Stimulated activated CD4-positive, alpha-beta T cell treated with anti-CD3 and anti-CD28 coated beads, TNF-alpha, amount 100 ng/mL, for 4 hours (primary cell): ENCODE measurements around the gene ABHD17A.

Experiments used
- DNase-seq, 3 experiments: peaks; one replicate each; pipeline ENCODE4 v3.0.0-alpha.2; 2020; ENCODE audit warnings: low read depth in 3 of 3

ABHD17A gene

DNA sequence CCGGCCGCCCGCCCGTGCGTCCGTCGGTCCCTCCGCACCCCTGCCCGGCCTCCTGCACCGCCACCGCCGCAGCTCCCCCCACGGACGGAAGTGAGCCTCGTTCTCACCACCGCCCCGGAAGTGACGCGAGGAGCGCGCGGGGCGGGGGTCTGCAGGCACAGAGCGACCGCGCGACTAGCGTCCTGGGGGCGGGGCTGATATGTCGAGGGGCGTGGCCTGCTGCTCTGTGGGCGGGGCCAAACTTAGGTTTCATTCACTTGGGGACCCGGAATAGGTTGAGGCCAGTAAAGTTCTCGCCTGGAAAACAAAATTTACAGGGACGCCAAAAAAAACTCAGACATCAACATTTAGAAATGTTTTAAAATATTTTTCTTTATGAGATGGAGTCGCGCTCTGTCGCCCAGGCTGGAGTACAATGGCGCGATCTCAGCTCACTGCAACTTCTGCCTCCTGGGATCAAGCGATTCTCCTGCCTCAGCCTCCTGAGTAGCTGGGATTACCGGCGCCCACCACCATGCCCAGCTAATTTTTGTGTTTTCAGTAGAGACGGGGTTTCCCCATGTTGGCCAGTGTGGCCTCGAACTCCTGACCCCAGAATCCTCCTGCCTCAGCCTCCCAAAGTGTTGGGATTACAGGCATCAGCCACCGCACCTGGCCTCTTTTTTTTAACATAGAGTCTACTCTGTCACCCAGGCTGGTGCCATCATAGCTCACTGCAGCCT is at the start of gene ABHD17A:
Gene ABHD17A, minus strand, starts transcription at position 99 of the 722 bp plus-strand sequence. CDS start 3,930 bp downstream, outside the sequence.
- DNase-seq: peak; percentile 89 to 95 (median 91)

DNA sequence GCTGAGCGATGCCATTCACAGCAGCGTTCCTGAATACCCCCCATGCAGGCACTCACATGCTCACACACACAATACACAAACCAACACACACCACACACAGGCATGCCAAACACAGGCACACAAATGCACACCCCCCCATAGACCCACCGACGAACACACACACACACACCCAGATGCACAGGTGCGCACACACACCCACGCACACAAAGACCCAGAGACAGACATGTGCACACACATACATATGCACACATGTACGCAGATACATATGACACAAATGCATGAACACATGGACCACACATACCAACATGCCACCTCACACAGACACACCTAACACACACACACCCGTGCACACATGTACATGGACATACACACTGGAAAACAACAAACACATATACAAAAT is 48.6 kb upstream of the ABHD17A start:
- no peak for DNase-seq

DNA sequence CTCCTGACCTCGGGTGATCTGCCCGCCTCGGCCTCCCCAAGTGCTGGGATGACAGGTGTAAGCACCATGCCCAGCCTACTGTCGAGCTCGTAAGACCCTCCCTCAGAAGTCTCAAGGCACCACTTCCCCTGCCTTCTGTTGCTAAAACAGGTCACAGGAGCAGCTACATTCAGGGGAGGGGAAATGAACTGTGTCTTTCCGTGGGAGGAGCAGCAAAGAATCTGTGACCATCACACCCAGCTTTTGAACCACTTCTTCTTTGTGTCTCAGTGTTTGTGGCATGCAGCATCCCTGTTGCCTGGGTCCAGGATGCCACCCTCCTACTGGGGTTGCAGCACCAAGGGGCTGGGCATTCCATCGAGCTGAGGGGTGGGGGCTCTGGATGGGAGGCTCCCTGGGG is 47.9 kb upstream of the ABHD17A start:
- DNase-seq: no peak

DNA sequence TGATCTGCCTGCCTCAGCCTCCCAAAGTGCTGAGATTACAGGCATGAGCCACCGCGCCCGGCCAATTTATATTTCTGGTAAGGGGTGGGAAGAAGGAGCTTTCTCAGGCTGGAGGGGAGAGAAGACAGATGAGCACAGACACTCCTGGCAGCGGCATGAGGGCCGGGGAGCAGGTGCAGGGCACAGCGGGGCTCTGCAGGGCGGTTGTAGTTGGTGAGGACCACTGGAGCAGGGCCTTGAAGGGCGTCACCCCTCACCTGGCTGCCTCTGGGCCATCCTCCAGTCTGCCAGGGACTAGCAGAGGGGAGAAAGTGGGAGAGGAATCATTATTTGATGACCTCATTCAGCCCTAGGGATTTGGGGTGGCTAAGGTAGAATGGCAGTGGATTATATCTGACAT is 47.1 kb upstream of the ABHD17A start:
- no peak for DNase-seq

DNA sequence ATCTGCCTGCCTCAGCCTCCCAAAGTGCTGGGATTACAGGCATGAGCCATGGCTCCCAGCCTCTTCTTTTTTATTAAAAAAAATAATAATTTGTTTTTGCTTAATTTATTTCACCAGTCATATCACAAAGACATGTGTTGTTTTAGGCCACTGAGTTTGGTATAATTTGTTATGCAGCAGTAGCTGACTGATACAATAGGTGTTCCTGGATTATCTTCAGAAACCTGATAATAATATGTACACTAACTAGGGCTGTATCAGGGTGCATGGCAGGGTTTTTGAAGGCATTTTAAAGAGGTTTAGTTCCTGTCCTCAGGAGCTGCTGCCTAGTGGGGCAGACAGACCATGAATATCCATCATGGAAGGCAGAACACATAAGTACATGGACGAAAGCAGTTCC is 46.1 kb upstream of the ABHD17A start:
- no peak for DNase-seq

DNA sequence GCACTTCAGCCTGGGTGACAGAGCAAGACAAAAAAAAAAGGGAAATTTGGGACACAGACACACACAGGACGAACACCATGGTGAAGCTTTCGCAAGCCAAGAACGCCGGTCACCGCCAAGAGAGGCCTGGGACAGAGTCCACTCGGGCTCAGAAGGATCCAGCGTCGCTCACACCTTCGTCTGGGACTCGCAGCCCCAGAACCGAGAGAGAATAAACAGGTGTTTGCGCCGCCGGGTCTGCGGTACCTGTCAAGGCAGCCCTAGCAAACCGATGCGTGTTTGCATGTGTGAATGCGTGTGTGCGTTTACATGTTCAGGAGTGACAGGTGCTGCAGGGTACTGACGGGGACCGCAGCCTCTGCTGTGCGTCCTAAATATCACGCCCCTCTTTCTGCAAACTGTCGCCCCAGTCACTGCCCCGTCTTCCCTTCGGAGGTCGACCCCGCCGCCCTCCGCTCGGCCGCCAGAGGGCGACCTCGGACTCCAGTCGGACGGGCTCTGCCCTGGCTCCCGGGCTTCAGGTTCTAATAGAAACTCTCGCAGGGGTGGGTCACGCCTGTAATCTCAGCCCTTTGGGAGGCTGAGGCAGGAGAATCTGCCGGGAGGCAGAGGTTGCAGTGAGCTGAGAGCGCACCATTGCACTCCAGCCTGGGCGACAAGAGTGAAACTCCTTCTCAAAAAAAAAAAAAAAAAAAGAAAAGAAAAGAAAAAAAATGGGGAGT is 43.9 kb upstream of the ABHD17A start:
- DNase-seq: peak; percentile 65 to 71 (median 68)

DNA sequence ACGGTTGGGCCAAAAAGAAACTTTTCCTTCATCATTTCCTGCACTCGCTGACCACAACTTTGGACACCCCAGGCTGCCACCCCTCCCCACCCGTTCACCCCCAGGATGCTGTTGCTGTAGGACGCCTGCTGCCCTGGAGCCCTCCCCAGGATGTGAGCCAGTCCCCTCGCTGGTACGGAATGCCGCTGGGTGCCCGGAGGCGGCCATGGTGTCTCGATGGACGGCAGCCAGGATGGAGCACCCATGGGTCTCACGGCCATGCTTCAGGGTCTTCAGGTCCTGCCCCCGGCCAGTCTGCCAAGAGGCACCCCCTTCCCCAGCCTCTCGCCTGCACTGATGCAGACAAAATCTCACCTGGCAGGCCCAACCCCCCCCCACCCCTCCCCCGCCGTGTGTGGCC is 40.2 kb upstream of the ABHD17A start:
- no peak for DNase-seq

DNA sequence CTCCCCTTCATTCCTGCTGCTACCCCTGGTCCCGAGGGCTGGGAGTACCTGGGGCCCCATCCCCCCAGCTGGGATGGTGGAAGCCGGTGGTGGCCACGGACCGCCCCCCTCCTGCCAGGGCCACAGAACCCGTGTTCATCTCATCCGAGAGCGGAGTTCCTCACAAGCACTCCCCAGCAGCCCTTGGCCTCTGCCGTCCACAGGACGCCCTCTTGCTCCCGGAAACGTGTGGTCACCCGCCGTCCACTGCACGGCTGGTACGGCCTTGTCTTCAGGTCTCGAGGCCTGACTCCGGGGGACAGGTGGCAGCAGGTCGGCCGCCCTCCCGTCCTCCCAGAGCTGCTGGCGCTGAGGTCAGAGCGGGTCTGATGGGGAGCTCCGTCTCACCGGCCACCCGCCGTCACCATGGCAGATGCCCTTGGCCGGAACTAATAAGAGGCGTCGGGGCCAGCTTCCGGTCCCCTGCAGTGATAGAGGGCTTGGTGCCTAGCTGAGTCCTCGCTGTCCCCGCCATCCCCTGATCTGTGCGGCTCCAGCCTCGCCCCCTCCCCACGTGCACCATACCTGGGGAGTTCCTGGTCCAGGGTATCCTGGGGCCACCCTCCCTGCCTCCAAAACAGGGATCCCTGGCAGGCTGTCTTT is 39.1 kb upstream of the ABHD17A start:
- no peak for DNase-seq

DNA sequence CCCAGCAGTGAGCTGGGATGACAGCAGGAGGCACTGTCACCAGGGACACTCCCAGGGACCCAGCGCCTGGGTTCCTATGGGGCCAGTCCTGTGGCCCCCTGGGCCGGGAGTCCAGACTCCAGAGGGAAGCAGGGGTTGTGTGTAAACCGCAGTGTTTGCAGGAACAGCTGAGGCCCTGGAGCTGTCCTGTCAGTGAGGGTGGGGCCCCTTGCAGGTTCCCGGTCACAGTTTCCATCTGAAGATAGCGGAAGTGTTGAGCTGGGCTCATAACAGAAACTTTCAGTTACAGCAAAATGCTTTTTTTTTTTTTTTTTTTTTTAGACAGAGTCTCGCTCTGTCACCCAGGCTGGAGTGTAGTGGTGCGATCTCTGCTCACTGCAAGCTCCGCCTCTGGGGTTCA is 38.0 kb upstream of the ABHD17A start:
- DNase-seq: no peak

DNA sequence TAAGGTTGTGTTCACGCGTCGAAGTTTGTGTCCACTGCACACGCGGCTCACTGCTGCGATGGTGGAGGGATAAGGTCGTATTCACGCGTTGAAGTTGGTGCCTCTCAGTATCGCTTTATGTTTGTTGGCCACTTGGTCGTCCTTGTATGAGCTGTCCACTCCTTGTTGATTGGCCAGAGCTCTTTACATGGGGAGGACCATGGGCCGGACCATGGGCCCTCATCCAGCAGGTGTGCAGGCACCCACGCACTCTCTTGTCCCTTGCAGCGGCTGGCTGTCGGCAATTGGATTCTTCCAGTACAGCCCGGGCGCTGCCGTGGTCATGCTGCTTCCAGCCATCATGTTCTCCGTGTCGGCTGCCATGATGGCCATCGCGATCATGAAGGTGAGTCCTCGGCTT is 37.5 kb upstream of the ABHD17A start:
- DNase-seq: no peak

DNA sequence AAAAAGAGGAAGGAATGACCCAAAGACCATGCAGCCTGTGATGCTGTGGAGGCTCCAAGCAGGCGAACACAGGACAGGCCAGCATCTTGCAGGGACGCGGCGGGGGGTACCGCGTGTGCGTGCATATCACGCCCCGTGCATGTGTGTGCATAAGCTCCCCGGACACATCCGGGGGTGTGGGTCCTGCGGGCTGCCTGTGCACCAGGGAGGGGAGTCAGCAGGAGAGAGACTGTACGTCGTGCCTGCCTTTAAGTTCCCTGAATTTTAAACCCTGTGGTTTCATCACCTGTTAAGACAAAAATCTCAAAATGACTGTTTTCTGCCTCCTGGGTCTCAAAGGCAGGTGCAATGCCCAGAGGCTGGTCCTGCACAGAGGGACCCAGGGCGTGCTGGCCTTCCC is 36.5 kb upstream of the ABHD17A start:
- no peak for DNase-seq

DNA sequence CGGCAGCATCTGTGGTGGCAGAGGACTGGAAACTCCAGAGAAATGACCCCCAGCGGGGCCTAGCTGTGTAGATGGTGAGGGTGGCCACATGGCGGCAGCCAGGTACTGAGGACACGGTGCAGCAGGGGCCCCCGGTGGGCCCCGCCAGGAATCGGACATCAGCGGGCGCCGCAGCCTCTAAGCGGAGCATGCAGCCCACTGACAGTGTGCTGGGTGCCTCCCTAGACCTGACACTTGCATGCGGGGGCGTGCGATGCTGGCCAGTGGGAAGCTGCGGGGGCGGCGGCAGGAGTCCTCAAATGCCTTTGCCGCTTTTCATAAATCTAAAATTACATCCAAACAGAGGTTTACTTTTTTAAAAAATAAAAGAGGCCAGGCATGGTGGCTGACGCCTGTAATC is 36.0 kb upstream of the ABHD17A start:
- DNase-seq: no peak

DNA sequence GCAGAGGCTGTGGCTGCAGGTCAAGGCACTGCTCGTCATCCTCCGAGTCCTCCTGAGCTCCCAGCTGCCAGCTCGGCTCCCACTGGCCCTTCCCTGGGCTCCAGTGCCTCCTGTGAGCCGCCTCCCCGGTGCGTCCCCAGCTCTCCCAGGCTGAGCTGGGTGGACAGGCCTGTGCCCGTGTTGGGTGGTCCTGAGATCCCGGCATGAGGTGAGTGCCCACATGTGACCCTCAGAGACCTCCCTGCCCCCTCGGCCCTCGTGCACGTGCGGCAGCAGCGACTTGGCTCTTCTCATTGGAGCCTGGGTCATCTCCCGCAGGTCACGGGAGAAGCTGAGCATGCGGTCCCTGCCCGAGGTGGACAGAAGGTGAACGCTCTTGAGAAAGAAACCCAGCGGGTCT is 35.3 kb upstream of the ABHD17A start:
- DNase-seq: no peak

DNA sequence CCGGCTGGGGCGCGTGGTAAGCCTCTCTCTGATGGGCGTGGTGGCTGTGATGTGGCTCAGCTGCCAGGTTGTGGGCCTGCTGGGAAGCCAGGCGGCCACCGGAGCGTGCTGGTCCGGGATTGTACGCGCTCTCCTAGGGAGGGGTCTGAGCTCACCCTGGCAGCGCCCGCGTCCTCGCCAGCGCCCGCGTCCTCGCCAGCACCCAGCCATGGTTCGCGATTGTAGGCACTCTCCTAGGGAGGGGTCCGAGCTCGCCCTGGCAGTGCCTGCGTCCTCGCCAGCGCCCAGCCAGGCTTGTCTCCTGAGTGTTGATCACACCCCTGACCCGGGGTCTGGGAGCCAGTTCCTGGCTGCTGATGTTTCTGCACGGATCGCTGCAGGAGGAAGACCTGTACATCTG is 33.7 kb upstream of the ABHD17A start:
- no peak for DNase-seq

DNA sequence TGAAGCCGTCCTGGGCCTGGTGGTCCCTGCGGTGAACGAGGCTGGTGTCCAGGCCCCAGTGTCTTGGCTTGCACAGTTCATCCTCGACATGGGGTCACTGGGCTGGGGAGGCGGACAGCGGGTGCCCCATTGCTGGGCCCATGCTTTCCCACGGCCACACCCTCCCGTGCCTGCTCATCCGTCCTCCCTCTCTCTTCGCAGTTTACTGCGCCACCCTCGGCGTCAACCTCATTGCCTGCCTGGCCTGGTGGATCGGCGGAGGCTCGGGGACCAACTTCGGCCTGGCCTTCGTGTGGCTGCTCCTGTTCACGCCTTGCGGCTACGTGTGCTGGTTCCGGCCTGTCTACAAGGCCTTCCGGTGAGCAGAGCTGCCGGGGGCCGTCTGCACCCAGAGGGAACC is 32.6 kb upstream of the ABHD17A start:
- DNase-seq: no peak

DNA sequence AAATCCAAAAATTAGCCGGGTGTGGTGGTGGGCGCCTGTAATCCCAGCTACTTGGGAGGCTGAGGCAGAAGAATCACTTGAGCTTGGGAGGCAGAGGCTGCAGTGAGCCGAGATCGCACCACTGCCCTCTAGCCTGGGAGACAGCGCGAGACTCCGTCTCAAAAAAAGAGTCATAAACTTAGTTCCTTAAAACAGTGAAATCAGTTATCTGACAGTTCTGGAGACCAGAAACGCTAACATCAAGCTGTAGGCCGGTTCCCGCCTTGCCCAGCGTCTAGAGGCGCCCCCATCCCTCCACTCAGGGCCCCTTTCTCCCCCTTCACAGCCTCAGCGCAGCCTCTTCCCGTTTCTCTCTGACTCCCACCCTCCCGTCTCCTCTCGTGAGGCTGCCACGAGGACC is 31.9 kb upstream of the ABHD17A start:
- no peak for DNase-seq

DNA sequence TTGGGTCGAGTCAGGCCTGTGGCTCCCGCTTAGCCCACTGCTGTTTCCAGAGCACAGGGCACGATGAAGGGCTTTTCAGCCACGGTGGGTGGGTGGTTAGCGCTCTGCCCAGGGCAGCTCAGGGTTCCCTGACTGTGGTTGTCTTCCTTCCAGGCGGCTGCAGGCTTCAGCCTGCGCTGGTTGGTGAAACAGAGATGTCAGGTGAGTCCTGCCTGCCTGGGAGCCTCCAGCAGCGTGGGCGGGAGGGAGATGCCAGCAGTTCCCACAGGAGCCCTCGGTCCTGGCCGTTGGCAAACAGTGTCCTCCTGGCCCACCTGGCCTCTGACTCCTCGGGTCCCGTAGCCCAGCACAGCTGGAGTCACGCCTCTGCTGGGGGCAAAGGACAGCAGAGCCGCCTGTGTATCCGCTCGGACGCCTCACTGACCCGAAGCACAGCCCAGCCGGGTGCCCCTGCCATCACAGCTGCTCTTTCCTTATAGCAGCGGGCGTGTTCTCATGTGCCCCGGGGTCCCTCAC is 29.6 kb upstream of the ABHD17A start:
- no peak for DNase-seq

DNA sequence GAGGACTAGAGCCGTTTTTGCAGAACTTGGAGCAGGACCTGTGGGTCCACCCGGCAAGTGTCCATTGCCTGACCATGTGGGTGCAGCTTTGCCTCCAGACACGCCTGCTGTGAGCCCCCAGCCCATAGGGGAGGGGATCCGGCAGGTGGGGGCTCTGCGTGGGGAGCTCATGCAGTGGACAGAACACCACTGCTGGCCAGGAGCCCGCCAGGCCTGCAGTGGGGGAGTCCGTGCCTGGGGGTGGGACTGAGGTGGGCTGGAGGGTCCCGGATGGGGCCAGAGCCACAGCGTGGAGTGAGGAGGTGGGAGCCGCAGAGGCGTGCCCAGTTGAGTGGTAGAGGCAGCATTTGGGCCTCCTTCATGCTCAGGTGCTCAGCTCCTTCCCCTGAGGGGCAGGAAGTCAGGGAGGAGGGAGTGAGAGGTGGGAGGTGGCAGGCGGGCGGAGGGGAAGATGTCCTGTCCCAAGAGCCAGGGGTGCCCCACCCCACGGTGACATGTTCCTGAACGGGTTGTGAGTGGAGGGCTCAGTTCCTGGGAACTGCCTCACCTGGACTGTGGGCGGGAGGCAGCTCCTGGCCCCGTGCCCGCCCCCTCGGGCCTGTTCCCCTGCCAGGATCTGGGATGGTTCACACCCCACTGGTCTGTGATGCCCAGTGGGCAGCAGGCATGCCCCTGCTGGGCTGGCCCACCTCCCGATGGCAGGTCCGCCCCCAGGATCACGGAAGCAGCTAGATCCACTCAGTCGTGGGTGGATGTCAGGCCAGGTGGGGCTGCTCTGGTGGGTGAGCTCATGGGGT is 28.7 kb upstream of the ABHD17A start:
- DNase-seq: no peak

DNA sequence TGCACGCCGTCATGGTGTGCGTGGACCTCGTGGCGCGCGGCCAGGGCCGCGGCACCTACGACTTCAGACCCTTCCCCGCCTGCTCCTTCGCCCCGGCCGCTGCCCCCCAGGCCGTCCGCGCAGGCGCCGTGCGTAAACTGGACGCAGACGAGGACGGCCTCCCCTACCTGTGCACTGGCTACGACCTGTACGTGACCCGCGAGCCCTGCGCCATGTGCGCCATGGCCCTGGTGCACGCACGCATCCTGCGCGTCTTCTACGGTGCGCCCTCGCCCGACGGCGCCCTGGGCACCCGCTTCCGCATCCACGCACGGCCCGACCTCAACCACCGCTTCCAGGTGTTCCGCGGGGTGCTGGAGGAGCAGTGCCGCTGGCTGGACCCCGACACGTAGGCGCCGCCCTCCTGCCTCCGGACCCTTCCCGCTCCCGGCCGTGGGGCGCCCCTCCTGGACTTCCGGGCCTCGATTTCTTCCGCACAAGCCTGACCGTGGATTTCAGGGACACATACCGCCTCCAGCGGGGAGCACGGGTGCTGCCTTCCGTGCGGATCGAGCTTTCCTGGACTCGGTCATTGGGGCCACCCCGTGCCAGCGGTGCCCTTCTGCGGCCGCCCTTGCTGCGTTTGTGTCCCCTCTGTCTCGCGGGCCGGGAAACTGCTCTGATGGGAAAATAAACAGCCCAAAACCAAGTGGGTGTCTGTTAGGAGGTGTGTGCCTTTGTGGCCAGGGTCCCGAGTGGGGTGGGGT is 27.6 kb upstream of the ABHD17A start:
- DNase-seq: no peak

DNA sequence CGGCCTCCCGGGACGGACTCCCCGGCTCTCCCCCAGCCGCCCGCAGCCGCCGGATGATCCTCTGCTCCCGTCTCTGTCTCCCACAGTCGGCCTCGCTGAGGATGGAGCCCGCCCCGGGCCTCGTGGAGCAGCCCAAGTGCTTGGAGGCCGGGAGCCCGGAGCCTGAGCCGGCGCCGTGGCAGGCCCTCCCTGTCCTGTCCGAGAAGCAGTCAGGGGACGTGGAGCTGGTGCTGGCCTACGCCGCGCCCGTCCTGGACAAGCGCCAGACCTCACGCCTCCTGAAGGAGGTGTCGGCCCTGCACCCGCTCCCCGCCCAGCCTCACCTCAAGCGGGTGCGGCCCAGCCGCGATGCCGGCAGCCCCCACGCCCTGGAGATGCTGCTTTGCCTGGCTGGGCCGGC is 26.7 kb upstream of the ABHD17A start:
- DNase-seq: no peak

DNA sequence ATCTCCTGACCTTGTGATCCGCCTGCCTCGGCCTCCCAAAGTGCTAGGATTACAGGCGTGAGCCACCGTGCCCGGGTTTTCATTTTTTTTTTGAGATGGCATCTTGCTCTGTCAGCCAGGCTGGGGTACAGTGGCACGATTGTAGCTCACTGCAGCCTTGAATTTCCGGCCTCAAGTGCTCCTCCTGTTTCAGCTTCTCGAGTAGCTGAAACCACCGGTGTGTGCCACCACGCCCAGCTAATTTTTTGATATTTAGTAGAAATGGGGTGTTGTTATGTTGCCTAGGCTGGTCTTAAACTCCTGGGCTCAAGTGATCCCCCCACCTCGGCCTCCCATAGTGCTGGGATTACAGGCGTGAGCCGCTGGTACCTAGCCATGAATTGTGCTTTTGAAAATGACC is 25.8 kb upstream of the ABHD17A start:
- DNase-seq: no peak
